Neural progenitor cell (in vitro differentiated cells): ENCODE data around the gene KRT13. TPM values are rescaled to one million over a fixed set of nuclear protein-coding genes. Genes with fewer than 3 reads are reported as not detected.

Experiments used
- DNase-seq: peaks from one replicate; pipeline ENCODE4 v3.0.0-alpha.2; 2016; ENCODE audit warnings: low spot score
- H2AFZ ChIP-seq: fragments of 200-600 bp; sonication (generic); replicated peaks from 2 replicates; pipeline ENCODE4 v1.6.1; 2016; ENCODE audit warnings: antibody characterized with exemption
- H3F3A ChIP-seq: fragments of 200-600 bp; sonication (generic); 2 replicates; pipeline ENCODE4 v1.6.1; 2016; ENCODE audit warnings: antibody characterized with exemption, low read depth
- H3K27ac ChIP-seq: fragments of 200-600 bp; sonication (generic); 2 replicates; pipeline ENCODE4 v1.5.1; 2016; ENCODE audit warnings: mild to moderate bottlenecking
- H3K27me3 ChIP-seq: fragments of 200-600 bp; sonication (generic); 2 replicates; pipeline ENCODE4 v1.6.1; 2016; ENCODE audit warnings: mild to moderate bottlenecking, moderate library complexity
- H3K36me3 ChIP-seq: fragments of 200-600 bp; sonication (generic); 2 replicates; pipeline ENCODE4 v1.5.1; 2016
- H3K4me1 ChIP-seq: fragments of 200-600 bp; sonication (generic); 2 replicates; pipeline ENCODE4 v1.6.1; 2016; ENCODE audit warnings: mixed run types
- H3K4me2 ChIP-seq: fragments of 200-600 bp; sonication (generic); 2 replicates; pipeline ENCODE4 v1.6.1; 2016
- H3K4me3 ChIP-seq: fragments of 200-600 bp; sonication (generic); 2 replicates; pipeline ENCODE4 v1.5.1; 2016
- H3K79me2 ChIP-seq: fragments of 200-600 bp; sonication (generic); 2 replicates; pipeline ENCODE4 v1.6.1; 2016; ENCODE audit warnings: low read depth
- H3K9ac ChIP-seq: fragments of 200-600 bp; sonication (generic); 2 replicates; pipeline ENCODE4 v1.6.1; 2016
- H3K9me3 ChIP-seq: fragments of 200-600 bp; sonication (generic); 2 replicates; pipeline ENCODE4 v1.5.1; 2016; ENCODE audit warnings: low read depth
- H4K20me1 ChIP-seq: fragments of 200-600 bp; sonication (generic); 2 replicates; pipeline ENCODE4 v1.6.1; 2016; ENCODE audit warnings: low read depth
- H3K27ac Mint-ChIP-seq: 3 replicates; pipeline ENCODE4 v1.8.0; 2021; ENCODE audit warnings: mixed read lengths
- H3K27me3 Mint-ChIP-seq: 2 replicates; pipeline ENCODE4 v1.8.0; 2022; ENCODE audit warnings: low read depth, mild to moderate bottlenecking, inconsistent platforms, moderate library complexity, mixed read lengths; ENCODE audit not compliant: insufficient read depth
- H3K36me3 Mint-ChIP-seq: 3 replicates; pipeline ENCODE4 v1.8.0; 2021; ENCODE audit warnings: mixed read lengths
- H3K4me1 Mint-ChIP-seq: 3 replicates; pipeline ENCODE4 v1.8.0; 2021; ENCODE audit warnings: mixed read lengths
- H3K4me3 Mint-ChIP-seq: 3 replicates; pipeline ENCODE4 v1.8.0; 2021; ENCODE audit warnings: mild to moderate bottlenecking, moderate library complexity, mixed read lengths
- H3K9me3 Mint-ChIP-seq: 3 replicates; pipeline ENCODE4 v1.8.0; 2020; ENCODE audit warnings: mixed read lengths
- EZH2 ChIP-seq: fragments of 200-600 bp; sonication (generic); IDR thresholded peaks from 2 replicates; pipeline ENCODE4 v1.6.1; 2017; ENCODE audit warnings: antibody characterized with exemption, mild to moderate bottlenecking, moderate library complexity
- EZH2phosphoT487 ChIP-seq: fragments of 200-600 bp; sonication (generic); IDR thresholded peaks from 2 replicates; pipeline ENCODE4 v1.6.1; 2017; ENCODE audit warnings: antibody characterized with exemption
- total RNA-seq: library from RNA; depleted of rRNA; stranded (reverse); fragments of >200 nt; gene quantifications from 2 replicates; pipeline ENCODE4 v1.2.3, GENCODE V29; 2015; ENCODE audit warnings: low replicate concordance
- TF ChIP-seq, protein P1 (sequence below): fragments of 200-600 bp; sonication (generic); IDR thresholded peaks from 2 replicates; pipeline ENCODE4 v1.5.1; 2017; ENCODE audit warnings: antibody characterized with exemption, mild to moderate bottlenecking

The KRT13 gene
- total RNA-seq, 1 donor from 2014 or later, result not detected

DNA sequence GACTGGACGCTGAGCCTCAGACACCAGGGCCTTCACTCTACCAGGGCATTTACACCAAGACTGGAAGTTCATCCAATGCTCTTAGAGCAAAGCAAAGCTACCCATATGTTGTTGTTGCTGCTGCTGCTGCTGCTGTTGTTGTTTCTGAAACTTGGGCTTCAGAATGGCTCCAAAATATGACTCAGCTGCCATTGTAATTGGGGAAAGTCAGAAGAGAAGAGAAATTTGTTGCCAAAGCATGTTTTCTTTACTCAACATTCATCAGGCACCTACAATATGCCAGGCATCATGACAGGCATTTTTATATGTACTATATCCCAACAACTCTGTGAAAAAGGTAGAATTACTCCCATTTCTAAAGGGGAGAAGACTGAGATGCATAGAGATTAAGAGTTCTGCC lies 50.2 kb downstream of the KRT13 start:
- Histone ChIP-seq H3K27ac (no peak overlapping the region), H3K79me2 (no peaks in the 10 kb centered on the region), H3K36me3 (no peaks in the 10 kb centered on the region), H2AFZ (no peak overlapping the region), H3K4me2 (no peak overlapping the region), H3K27me3 (no peaks in the 10 kb centered on the region), H3K9me3 (no peaks in the 10 kb centered on the region), H3F3A (no peaks in the 10 kb centered on the region), H4K20me1 (no peaks in the 10 kb centered on the region), H3K4me3 (no peak overlapping the region), H3K4me1 (no peaks in the 10 kb centered on the region), H3K9ac (no peak overlapping the region)
- DNase-seq, result no peak
- Mint-ChIP-seq H3K4me3 (no peak overlapping the region), H3K27me3 (peaks cover 12% of the 10 kb centered on the region), H3K36me3 (no peaks in the 10 kb centered on the region), H3K27ac (no peak overlapping the region), H3K4me1 (no peaks in the 10 kb centered on the region), H3K9me3 (peaks cover 4% of the 10 kb centered on the region)
- TF ChIP-seq, protein P1, sequence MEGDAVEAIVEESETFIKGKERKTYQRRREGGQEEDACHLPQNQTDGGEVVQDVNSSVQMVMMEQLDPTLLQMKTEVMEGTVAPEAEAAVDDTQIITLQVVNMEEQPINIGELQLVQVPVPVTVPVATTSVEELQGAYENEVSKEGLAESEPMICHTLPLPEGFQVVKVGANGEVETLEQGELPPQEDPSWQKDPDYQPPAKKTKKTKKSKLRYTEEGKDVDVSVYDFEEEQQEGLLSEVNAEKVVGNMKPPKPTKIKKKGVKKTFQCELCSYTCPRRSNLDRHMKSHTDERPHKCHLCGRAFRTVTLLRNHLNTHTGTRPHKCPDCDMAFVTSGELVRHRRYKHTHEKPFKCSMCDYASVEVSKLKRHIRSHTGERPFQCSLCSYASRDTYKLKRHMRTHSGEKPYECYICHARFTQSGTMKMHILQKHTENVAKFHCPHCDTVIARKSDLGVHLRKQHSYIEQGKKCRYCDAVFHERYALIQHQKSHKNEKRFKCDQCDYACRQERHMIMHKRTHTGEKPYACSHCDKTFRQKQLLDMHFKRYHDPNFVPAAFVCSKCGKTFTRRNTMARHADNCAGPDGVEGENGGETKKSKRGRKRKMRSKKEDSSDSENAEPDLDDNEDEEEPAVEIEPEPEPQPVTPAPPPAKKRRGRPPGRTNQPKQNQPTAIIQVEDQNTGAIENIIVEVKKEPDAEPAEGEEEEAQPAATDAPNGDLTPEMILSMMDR, result no peak
- TF ChIP-seq EZH2, result no peak
- no peak for TF ChIP-seq EZH2phosphoT487

DNA sequence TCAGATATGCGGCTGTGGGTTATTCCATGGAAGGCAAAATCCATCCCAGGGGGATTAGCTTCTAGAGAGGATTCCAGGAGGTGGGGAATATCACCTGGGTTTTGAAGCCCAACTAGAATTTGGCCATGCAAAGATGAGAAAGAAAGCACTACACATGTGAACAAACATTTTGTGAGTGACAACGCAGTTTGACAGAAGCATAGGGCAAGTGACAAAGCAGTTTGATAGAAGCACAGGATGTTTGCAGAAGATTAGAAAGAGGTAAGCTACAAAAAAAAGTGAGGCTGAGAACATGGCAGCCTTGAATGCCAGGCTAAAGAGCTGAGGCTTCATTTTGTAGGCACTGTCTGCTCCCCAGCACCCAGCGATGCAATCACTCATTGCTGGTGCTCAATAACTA lies 52.3 kb downstream of the KRT13 start:
- no peaks in the 10 kb centered on the region for H3K36me3 Mint-ChIP-seq
- H3K36me3 ChIP-seq, result no peaks in the 10 kb centered on the region
- no peaks in the 10 kb centered on the region for H3K79me2 ChIP-seq
- H3K27ac ChIP-seq, result no peak overlapping the region
- no peaks in the 10 kb centered on the region for H4K20me1 ChIP-seq
- DNase-seq, result no peak
- TF ChIP-seq, protein P1, result no peak
- TF ChIP-seq EZH2phosphoT487 (no peak), EZH2 (no peak)
- no peak overlapping the region for H2AFZ ChIP-seq
- H3K9ac ChIP-seq, result no peak overlapping the region
- H3K27me3 Mint-ChIP-seq, result peaks cover 9% of the 10 kb centered on the region
- no peak overlapping the region for H3K4me3 Mint-ChIP-seq
- H3K4me1 ChIP-seq, result no peaks in the 10 kb centered on the region
- peaks cover 9% of the 10 kb centered on the region for H3K9me3 Mint-ChIP-seq
- no peaks in the 10 kb centered on the region for H3K27me3 ChIP-seq
- no peaks in the 10 kb centered on the region for H3K4me1 Mint-ChIP-seq
- no peaks in the 10 kb centered on the region for H3K9me3 ChIP-seq
- no peak overlapping the region for H3K4me2 ChIP-seq
- no peak overlapping the region for H3K4me3 ChIP-seq
- H3K27ac Mint-ChIP-seq, result no peak overlapping the region
- H3F3A ChIP-seq, result no peaks in the 10 kb centered on the region

DNA sequence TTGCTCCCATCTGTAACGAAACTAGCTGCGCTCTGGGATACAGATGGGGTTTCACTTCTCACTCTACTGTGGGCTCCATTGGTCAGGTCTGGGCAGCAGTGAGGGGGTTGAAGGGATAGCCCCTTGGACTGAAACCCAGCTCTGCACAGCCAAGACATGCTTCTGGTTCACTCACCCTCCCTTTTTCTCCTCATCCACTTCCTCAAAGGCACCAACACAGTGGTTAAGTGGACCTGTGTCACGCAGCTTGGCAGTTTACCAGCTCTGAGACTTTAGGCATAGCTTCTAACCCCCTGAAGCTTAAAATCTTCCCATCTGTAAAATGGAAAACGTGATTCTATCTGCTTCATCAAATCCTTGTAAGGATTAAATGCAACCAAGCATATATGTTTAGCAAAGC lies 53.1 kb downstream of the KRT13 start:
- H3K36me3 ChIP-seq, result no peaks in the 10 kb centered on the region
- H3K9ac ChIP-seq, result no peak overlapping the region
- peaks cover 6% of the 10 kb centered on the region for H3K27me3 Mint-ChIP-seq
- H3K4me1 Mint-ChIP-seq, result no peaks in the 10 kb centered on the region
- H3K27me3 ChIP-seq, result no peaks in the 10 kb centered on the region
- no peaks in the 10 kb centered on the region for H3F3A ChIP-seq
- no peak overlapping the region for H3K27ac Mint-ChIP-seq
- H3K4me3 Mint-ChIP-seq, result no peak overlapping the region
- TF ChIP-seq EZH2phosphoT487, result no peak
- TF ChIP-seq, protein P1, result no peak
- no peak for TF ChIP-seq EZH2
- H3K36me3 Mint-ChIP-seq, result no peaks in the 10 kb centered on the region
- H3K9me3 ChIP-seq, result no peaks in the 10 kb centered on the region
- no peaks in the 10 kb centered on the region for H3K4me1 ChIP-seq
- no peak for DNase-seq
- no peaks in the 10 kb centered on the region for H4K20me1 ChIP-seq
- no peak overlapping the region for H3K27ac ChIP-seq
- H3K9me3 Mint-ChIP-seq, result peaks cover 9% of the 10 kb centered on the region
- no peaks in the 10 kb centered on the region for H3K79me2 ChIP-seq
- H2AFZ ChIP-seq, result no peak overlapping the region
- H3K4me3 ChIP-seq, result no peak overlapping the region
- no peak overlapping the region for H3K4me2 ChIP-seq
